Activated CD8-positive, alpha-beta T cell treated with anti-CD3 and anti-CD28 coated beads, Interleukin-2, amount 10 ng/mL, durations not matched to agents 7 days and 5 days (primary cell): ENCODE measurements around the gene CCDC14. TPM values are rescaled to one million over a fixed set of nuclear protein-coding genes. Genes with fewer than 3 reads are reported as not detected.
A peak's percentile ranks its signal among the peaks of the same experiment; 100 is the strongest.
"Not testable (repeated sequence)": the region's sequence is repeated elsewhere in the genome, so short reads cannot be mapped to it uniquely, and the experiment has no call there.

Experiments used
- ATAC-seq: fragments of 150-1000 bp; cut with Tn5 transposase; one replicate; pipeline ENCODE4 v1.10.0; 2021; ENCODE audit warnings: moderate library complexity
- CTCF ChIA-PET: fragments of 350-600 bp; sonication (Branson Sonifier 250); formaldehyde crosslinking; loops from one replicate; lab custom pipeline; 2021; ENCODE audit warnings: antibody characterized with exemption; lab: Charles Lee
- POLR2A ChIA-PET: fragments of 350-600 bp; sonication (Branson Sonifier 250); formaldehyde crosslinking; loops from one replicate; lab custom pipeline; 2021; ENCODE audit warnings: antibody characterized with exemption; lab: Charles Lee
- DNase-seq: peaks from one replicate; pipeline ENCODE4 v3.0.0-alpha.2; 2020
- H3K27ac Mint-ChIP-seq: one replicate; pipeline ENCODE4 v1.8.0; 2021; ENCODE audit warnings: mild to moderate bottlenecking, mixed read lengths
- H3K27me3 Mint-ChIP-seq: one replicate; pipeline ENCODE4 v1.8.0; 2021; ENCODE audit warnings: low read depth, mixed read lengths
- H3K36me3 Mint-ChIP-seq: one replicate; pipeline ENCODE4 v1.8.0; 2021; ENCODE audit warnings: low read depth, mixed read lengths
- H3K4me1 Mint-ChIP-seq: one replicate; pipeline ENCODE4 v1.8.0; 2021; ENCODE audit warnings: low read depth, mixed read lengths
- H3K4me3 Mint-ChIP-seq: one replicate; pipeline ENCODE4 v1.8.0; 2021; ENCODE audit warnings: mild to moderate bottlenecking, mixed read lengths
- H3K9me3 Mint-ChIP-seq: one replicate; pipeline ENCODE4 v1.8.0; 2022; ENCODE audit warnings: mixed read lengths; ENCODE audit not compliant: insufficient read depth
- total RNA-seq, 2 experiments: library from RNA; stranded (reverse); gene quantifications; one replicate each; pipeline ENCODE4 v1.2.3, GENCODE V29; 2021

Gene CCDC14
- total RNA-seq, 2 experiments from 2014 or later: 47.9 to 50.3 TPM

- H3K4me1 Mint-ChIP-seq, CTCF ChIA-PET, ATAC-seq, H3K27ac Mint-ChIP-seq, H3K4me3 Mint-ChIP-seq, POLR2A ChIA-PET, H3K36me3 Mint-ChIP-seq, DNase-seq: not testable (repeated sequence)
- Mint-ChIP-seq H3K27me3 (peaks cover 22% of the 10 kb centered on the region), H3K9me3 (peaks cover 11% of the 10 kb centered on the region)
These were observed 70.9 kb downstream of the CCDC14 start for GRCh38 chr3:123890162-123890561.

- Mint-ChIP-seq H3K4me1 (peaks cover 16% of the 10 kb centered on the region), H3K27ac (no peak overlapping the region), H3K4me3 (no peak overlapping the region), H3K9me3 (no peaks in the 10 kb centered on the region), H3K36me3 (no peaks in the 10 kb centered on the region), H3K27me3 (peaks cover 54% of the 10 kb centered on the region)
- ChIA-PET CTCF (no interaction called here), POLR2A (no interaction called here)
- DNase-seq (no peak), ATAC-seq (no peak)
These were observed 76.0 kb downstream of the CCDC14 start for GRCh38 chr3:123884993-123885392.

GRCh38 chr3:123884203-123884831 is 76.7 kb downstream of the CCDC14 start, which contains the start of gene MYLK:
MYLK (minus strand) TSS chr3:123884332; CDS start chr3:123793841, 90,491 bp downstream.
- Mint-ChIP-seq H3K9me3 (no peaks in the 10 kb centered on the region), H3K27ac (no peak within 1 kb of the TSS), H3K4me1 (peaks cover 16% of the 10 kb centered on the region), H3K27me3 (peaks cover 55% of the 10 kb centered on the region), H3K4me3 (peak within 1 kb of the TSS; percentile 69), H3K36me3 (no peaks in the 10 kb centered on the region)
- ChIA-PET POLR2A (no interaction called here), CTCF (interaction anchor here (1.1 kb wide), 1 partner anchor 15 kb away, joined by 4 read pairs; no protein-coding TSS in a partner anchor)
- DNase-seq (peak; percentile 75), ATAC-seq (peak; percentile 93)

GRCh38 chr3:123883701-123884202 is 77.3 kb downstream of the CCDC14 start:
- CTCF ChIA-PET: interaction anchor here (1.1 kb wide), 1 partner anchor 16 kb away, joined by 4 read pairs; no protein-coding TSS in a partner anchor
- peaks cover 16% of the 10 kb centered on the region for H3K4me1 Mint-ChIP-seq
- peaks cover 55% of the 10 kb centered on the region for H3K27me3 Mint-ChIP-seq
- no peaks in the 10 kb centered on the region for H3K9me3 Mint-ChIP-seq
- DNase-seq: no peak
- POLR2A ChIA-PET: no interaction called here
- no peak for ATAC-seq
- H3K27ac Mint-ChIP-seq: no peak overlapping the region
- peak overlapping the region; percentile 58 for H3K4me3 Mint-ChIP-seq
- no peaks in the 10 kb centered on the region for H3K36me3 Mint-ChIP-seq

GRCh38 chr3:123883111-123883510 is 77.9 kb downstream of the CCDC14 start:
- no peak overlapping the region for H3K27ac Mint-ChIP-seq
- H3K4me1 Mint-ChIP-seq: peaks cover 16% of the 10 kb centered on the region
- H3K36me3 Mint-ChIP-seq: no peaks in the 10 kb centered on the region
- ChIA-PET POLR2A (no interaction called here), CTCF (interaction anchor here (1.0 kb wide), 1 partner anchor 26 kb away, joined by 3 read pairs; no protein-coding TSS in a partner anchor)
- H3K27me3 Mint-ChIP-seq: peaks cover 50% of the 10 kb centered on the region
- ATAC-seq (no peak), DNase-seq (no peak)
- no peaks in the 10 kb centered on the region for H3K9me3 Mint-ChIP-seq
- H3K4me3 Mint-ChIP-seq: peak overlapping the region; percentile 58

GRCh38 chr3:123881771-123882170 is 79.3 kb downstream of the CCDC14 start:
- Mint-ChIP-seq H3K27ac (no peak overlapping the region), H3K4me1 (peaks cover 16% of the 10 kb centered on the region), H3K9me3 (no peaks in the 10 kb centered on the region), H3K27me3 (peaks cover 46% of the 10 kb centered on the region), H3K36me3 (no peaks in the 10 kb centered on the region), H3K4me3 (no peak overlapping the region)
- DNase-seq (no peak), ATAC-seq (no peak)
- ChIA-PET POLR2A (no interaction called here), CTCF (no interaction called here)

- Mint-ChIP-seq H3K36me3 (no peaks in the 10 kb centered on the region), H3K27ac (no peak overlapping the region), H3K9me3 (no peaks in the 10 kb centered on the region), H3K27me3 (peaks cover 42% of the 10 kb centered on the region), H3K4me1 (peaks cover 16% of the 10 kb centered on the region), H3K4me3 (no peak overlapping the region)
- ChIA-PET CTCF (no interaction called here), POLR2A (no interaction called here)
- ATAC-seq (no peak), DNase-seq (no peak)
These were observed 79.9 kb downstream of the CCDC14 start for GRCh38 chr3:123880998-123881561.

GRCh38 chr3:123878807-123879206 is 82.2 kb downstream of the CCDC14 start:
- ChIA-PET CTCF (no interaction called here), POLR2A (no interaction called here)
- DNase-seq: no peak
- Mint-ChIP-seq H3K36me3 (no peaks in the 10 kb centered on the region), H3K27ac (no peak overlapping the region), H3K4me1 (peaks cover 7% of the 10 kb centered on the region), H3K27me3 (peaks cover 36% of the 10 kb centered on the region), H3K9me3 (no peaks in the 10 kb centered on the region), H3K4me3 (no peak overlapping the region)
- no peak for ATAC-seq

- no peaks in the 10 kb centered on the region for H3K36me3 Mint-ChIP-seq
- ChIA-PET CTCF (no interaction called here), POLR2A (no interaction called here)
- ATAC-seq (no peak), DNase-seq (no peak)
- peaks cover 31% of the 10 kb centered on the region for H3K27me3 Mint-ChIP-seq
- H3K4me3 Mint-ChIP-seq: no peak overlapping the region
- no peak overlapping the region for H3K27ac Mint-ChIP-seq
- no peaks in the 10 kb centered on the region for H3K9me3 Mint-ChIP-seq
- H3K4me1 Mint-ChIP-seq: no peaks in the 10 kb centered on the region
These were observed 83.1 kb downstream of the CCDC14 start for GRCh38 chr3:123877965-123878364.

GRCh38 chr3:123877466-123877865 is 83.6 kb downstream of the CCDC14 start:
- H3K9me3 Mint-ChIP-seq: no peaks in the 10 kb centered on the region
- DNase-seq: no peak
- H3K4me1 Mint-ChIP-seq: no peaks in the 10 kb centered on the region
- no peak overlapping the region for H3K27ac Mint-ChIP-seq
- no peak for ATAC-seq
- ChIA-PET POLR2A (no interaction called here), CTCF (no interaction called here)
- H3K27me3 Mint-ChIP-seq: peaks cover 29% of the 10 kb centered on the region
- H3K4me3 Mint-ChIP-seq: no peak overlapping the region
- no peaks in the 10 kb centered on the region for H3K36me3 Mint-ChIP-seq

- DNase-seq (no peak), ATAC-seq (no peak)
- H3K4me3 Mint-ChIP-seq: no peak overlapping the region
- peaks cover 31% of the 10 kb centered on the region for H3K27me3 Mint-ChIP-seq
- no peaks in the 10 kb centered on the region for H3K9me3 Mint-ChIP-seq
- CTCF ChIA-PET: no interaction called here
- H3K36me3 Mint-ChIP-seq: no peaks in the 10 kb centered on the region
- POLR2A ChIA-PET: no interaction called here
- H3K27ac Mint-ChIP-seq: no peak overlapping the region
- H3K4me1 Mint-ChIP-seq: no peaks in the 10 kb centered on the region
These were observed 84.2 kb downstream of the CCDC14 start for GRCh38 chr3:123876858-123877257.

GRCh38 chr3:123872621-123873020 is 88.4 kb downstream of the CCDC14 start:
- Mint-ChIP-seq H3K4me3 (no peak overlapping the region), H3K36me3 (no peaks in the 10 kb centered on the region), H3K9me3 (no peaks in the 10 kb centered on the region), H3K4me1 (no peaks in the 10 kb centered on the region), H3K27me3 (peaks cover 19% of the 10 kb centered on the region), H3K27ac (no peak overlapping the region)
- ATAC-seq: no peak
- ChIA-PET POLR2A (no interaction called here), CTCF (no interaction called here)
- DNase-seq: no peak
